ES-I3 (cell line): Measurements from ENCODE around the gene FAM83F.

Experiments
- H3K36me3 ChIP-seq: 2 replicates; pipeline ENCODE4 v1.6.1; 2013; ENCODE audit warnings: mild to moderate bottlenecking, low read length, control low read depth, moderate library complexity; ENCODE audit not compliant: insufficient read depth
- H3K4me1 ChIP-seq: 2 replicates; pipeline ENCODE4 v1.6.1; 2013; ENCODE audit warnings: mild to moderate bottlenecking, control low read depth, low read length; ENCODE audit not compliant: insufficient read depth
- H3K9ac ChIP-seq: 2 replicates; pipeline ENCODE4 v1.6.1; 2013; ENCODE audit warnings: low read depth, mild to moderate bottlenecking, low read length, moderate library complexity
- H3K9me3 ChIP-seq: 2 replicates; pipeline ENCODE4 v1.6.1; 2013; ENCODE audit warnings: mild to moderate bottlenecking, low read length, moderate library complexity; ENCODE audit not compliant: control insufficient read depth, insufficient read depth

FAM83F gene

GRCh38 chr22:39995393-39996252 lies 869 bp downstream of the FAM83F start:
- peaks cover 39% of the 10 kb centered on the region for H3K4me1 ChIP-seq
- no peaks in the 10 kb centered on the region for H3K9me3 ChIP-seq
- H3K36me3 ChIP-seq = no peaks in the 10 kb centered on the region
- peak overlapping the region; percentile 55 for H3K9ac ChIP-seq

DNA sequence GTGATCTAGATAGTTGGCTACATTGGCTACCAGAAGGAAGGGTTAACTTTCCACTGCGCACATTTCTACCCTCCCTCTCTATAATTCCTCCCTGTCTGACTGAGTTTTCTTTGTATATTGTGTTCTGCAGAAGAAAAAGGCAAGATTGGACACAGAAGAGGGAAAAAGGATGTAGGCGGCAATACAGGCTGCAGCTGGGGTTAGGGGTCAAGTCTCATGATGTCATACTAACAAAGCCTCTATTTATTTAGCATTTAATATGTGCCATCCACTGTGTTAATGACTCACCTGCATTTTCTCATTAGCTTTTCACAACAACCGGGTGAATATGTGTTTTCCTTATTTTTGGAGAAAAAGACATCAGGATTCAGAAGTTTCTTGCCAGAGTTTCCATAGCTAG lies 2.0 kb downstream of the FAM83F start:
- H3K9me3 ChIP-seq = no peaks in the 10 kb centered on the region
- no peak overlapping the region for H3K9ac ChIP-seq
- H3K36me3 ChIP-seq = no peaks in the 10 kb centered on the region
- H3K4me1 ChIP-seq = peaks cover 50% of the 10 kb centered on the region

DNA sequence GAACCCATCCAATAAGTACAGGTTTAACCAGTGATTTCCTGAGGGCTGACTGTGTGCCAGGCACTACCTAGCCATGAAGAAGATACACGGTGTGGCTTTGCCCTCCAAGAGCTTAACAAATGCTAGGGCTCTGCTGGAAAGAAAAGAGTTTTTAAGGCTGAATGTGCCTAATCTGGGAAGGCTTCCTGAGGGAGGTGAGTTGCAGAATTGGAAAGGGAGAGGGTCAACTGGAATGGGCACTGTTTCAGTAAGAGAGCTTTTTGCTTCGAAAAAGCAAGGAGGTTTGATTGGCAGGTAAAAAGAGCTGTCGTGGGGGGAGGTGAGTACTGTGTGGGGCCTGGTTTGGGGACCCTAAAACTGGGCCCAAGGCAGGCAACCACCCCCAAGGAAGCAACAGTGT lies 2.7 kb downstream of the FAM83F start:
- Histone ChIP-seq H3K36me3 (no peaks in the 10 kb centered on the region), H3K9me3 (no peaks in the 10 kb centered on the region), H3K4me1 (peaks cover 57% of the 10 kb centered on the region), H3K9ac (no peak overlapping the region)

- Histone ChIP-seq H3K4me1 (peaks cover 64% of the 10 kb centered on the region), H3K9ac (peak overlapping the region; percentile 13; the same call in 1 of the 2 replicates), H3K36me3 (no peaks in the 10 kb centered on the region), H3K9me3 (no peaks in the 10 kb centered on the region)
Measured at GRCh38 chr22:39997939-39998726, 3.4 kb downstream of the FAM83F start.

- H3K4me1 ChIP-seq = peaks cover 68% of the 10 kb centered on the region
Measured at GRCh38 chr22:39999144-39999757, 4.5 kb downstream of the FAM83F start.

DNA sequence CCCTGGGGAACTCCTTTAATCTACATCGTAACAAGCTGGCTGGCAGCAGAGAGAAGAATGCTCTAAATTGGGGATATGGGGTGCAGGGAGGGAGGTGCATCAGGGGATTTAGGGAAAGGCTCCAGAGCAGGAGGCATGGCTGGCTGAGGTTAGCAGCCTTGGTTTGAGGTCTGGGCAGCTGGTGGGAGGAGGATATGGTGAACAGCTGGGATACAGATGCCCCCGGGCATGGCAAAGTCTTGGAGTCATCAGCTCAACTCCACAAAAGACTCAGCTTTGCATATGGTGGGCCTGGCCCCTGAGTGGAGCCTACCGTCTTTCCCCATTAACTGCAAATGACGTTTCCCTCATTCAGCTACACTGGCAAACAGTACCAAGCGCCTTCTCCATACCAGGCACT lies 5.4 kb downstream of the FAM83F start:
- Histone ChIP-seq H3K36me3 (no peaks in the 10 kb centered on the region), H3K4me1 (peaks cover 68% of the 10 kb centered on the region), H3K9ac (no peak overlapping the region), H3K9me3 (no peaks in the 10 kb centered on the region)

More at GRCh38 chr22:39999144-39999757, 4.5 kb downstream of the FAM83F start:
- H3K9ac ChIP-seq = no peak overlapping the region
- no peaks in the 10 kb centered on the region for H3K9me3 ChIP-seq
- no peaks in the 10 kb centered on the region for H3K36me3 ChIP-seq

GRCh38 chr22:40001106-40001505 lies 6.4 kb downstream of the FAM83F start:
- H3K36me3 ChIP-seq = no peaks in the 10 kb centered on the region
- H3K9ac ChIP-seq = no peak overlapping the region
- H3K9me3 ChIP-seq = no peaks in the 10 kb centered on the region
- peaks cover 67% of the 10 kb centered on the region for H3K4me1 ChIP-seq

- Histone ChIP-seq H3K9me3 (no peaks in the 10 kb centered on the region), H3K9ac (no peak overlapping the region), H3K4me1 (peaks cover 58% of the 10 kb centered on the region), H3K36me3 (no peaks in the 10 kb centered on the region)
Measured at GRCh38 chr22:40001800-40002577, 7.2 kb downstream of the FAM83F start.

- H3K36me3 ChIP-seq = no peaks in the 10 kb centered on the region
- H3K4me1 ChIP-seq = peaks cover 50% of the 10 kb centered on the region
- no peaks in the 10 kb centered on the region for H3K9me3 ChIP-seq
- H3K9ac ChIP-seq = no peak overlapping the region
Measured at GRCh38 chr22:40002935-40003715, 8.4 kb downstream of the FAM83F start.

- Histone ChIP-seq H3K36me3 (no peaks in the 10 kb centered on the region), H3K4me1 (peaks cover 53% of the 10 kb centered on the region), H3K9me3 (no peaks in the 10 kb centered on the region), H3K9ac (no peak overlapping the region)
Measured at GRCh38 chr22:40004836-40005235, 10.1 kb downstream of the FAM83F start.

DNA sequence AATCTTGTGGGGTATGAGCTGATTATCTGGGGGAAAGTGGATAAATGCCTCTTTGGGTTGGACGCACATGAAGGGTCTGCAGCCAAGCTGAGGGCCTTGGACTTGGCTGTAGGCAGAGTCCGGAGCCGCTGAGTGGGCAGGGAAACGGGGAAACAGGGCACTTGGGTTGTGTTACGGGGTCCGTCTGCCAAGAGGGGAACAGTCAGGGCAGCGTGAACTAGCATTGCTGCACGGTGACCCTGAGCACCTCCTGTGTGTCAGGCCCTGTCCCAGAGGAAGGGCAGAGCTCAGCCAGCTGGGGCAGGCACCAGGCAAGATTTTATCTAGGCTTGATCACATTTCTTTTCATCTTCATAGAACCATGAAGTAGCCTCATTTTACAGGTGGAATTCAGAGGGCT lies 11.9 kb downstream of the FAM83F start:
- Histone ChIP-seq H3K9ac (no peak overlapping the region), H3K36me3 (no peaks in the 10 kb centered on the region), H3K9me3 (no peaks in the 10 kb centered on the region), H3K4me1 (peaks cover 39% of the 10 kb centered on the region)

DNA sequence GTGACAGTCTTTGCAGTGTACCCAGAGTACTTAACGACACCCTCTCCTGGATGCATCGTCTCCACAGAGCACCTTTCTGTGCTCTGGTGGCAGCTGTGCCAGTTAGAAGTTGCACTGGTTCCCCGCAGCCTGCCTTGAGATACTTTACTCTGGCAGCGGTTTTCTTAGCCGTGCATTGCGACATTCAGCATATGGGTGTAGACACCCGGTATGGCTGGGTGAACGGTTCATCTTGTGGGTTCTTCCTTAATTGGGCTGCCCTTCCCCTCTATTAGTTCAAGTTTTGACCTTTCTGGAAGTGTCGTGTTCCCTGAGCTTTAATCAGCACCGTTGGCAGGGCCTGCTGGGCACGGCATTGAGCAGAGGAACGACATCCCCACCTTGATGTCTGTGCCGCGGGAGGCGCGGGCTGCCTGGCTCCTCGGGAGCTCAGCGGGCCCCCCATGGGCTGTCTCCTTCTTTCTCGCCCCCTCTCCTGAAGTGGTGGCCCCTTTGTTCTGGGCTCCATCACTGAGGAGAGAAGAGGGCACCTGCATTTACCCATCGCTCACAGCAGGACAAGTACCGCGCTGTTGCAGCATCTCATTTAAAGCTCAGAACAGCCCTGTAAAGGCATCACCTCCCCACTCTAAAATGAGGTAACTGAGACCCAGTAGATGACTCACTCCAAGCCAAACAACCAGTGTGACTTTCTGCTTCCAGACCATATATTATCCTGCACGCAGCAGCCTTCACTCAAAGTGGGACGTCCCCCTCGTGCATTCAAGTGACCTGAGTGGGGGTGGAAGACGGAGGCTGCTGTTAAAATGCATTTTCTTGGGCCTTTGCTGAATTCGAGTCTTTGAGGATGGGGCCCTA lies 13.3 kb downstream of the FAM83F start:
- Histone ChIP-seq H3K9me3 (no peaks in the 10 kb centered on the region), H3K9ac (no peak overlapping the region), H3K4me1 (peaks cover 25% of the 10 kb centered on the region), H3K36me3 (no peaks in the 10 kb centered on the region)
